AG08395 (cell line): ENCODE results near the gene AKAP10.
"Not testable (repeated sequence)": the region's sequence is repeated elsewhere in the genome, so short reads cannot be mapped to it uniquely, and the experiment has no call there.

Source experiments
- DNase-seq: peaks from one replicate; pipeline ENCODE4 v3.0.0; 2012; ENCODE audit warnings: mixed read lengths, low spot score

AKAP10 gene

DNA sequence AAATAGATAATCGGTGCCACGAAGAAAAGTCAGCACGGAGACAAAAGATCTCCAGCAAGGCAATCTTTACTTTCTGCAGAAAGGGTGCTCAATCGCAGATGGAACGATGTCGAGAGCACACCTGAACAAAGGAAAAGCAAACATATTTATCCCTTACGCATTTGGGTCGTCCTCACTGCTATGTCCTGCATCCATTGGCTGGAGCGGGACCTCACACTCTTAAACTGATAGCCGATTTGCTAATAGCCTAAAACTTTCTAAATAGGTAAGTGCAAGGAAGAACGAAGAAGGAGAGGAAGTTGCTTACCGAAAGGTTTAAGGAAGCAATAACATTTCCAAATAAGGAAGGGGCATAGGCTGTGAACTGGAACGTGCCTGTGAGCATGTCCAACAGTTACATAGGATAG, 1.2 kb upstream of the AKAP10 start:
- no peak for DNase-seq

DNA sequence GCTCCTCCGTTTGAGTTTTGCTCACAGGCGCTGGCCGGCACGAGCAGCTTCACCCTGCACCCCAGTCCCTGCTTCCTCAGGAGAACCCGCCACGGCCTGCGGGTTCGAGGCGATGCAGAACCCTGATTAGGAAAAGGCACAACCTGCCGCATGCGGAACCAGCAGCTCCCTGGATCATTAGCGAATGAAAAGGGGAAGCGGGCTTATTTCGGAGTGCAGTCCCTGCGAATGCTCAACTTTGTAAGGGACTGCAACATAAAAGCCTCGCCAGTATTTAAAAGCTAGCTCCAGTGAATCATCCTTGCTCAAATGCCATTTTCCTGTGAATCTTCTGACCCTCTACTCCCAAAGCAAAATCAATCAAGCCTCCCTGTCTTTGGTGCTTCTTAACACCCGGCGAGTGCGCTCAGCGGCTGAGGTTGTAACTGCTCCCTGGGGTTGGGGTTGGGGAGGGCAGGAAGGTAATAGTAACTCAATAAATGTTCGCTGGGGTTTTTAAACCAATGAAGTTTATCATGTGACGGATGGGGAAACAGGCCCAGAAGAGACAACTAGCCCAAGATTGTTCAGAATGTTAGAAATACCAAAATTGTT, 678 bp upstream of the AKAP10 start:
- peak; percentile 7 for DNase-seq

DNA sequence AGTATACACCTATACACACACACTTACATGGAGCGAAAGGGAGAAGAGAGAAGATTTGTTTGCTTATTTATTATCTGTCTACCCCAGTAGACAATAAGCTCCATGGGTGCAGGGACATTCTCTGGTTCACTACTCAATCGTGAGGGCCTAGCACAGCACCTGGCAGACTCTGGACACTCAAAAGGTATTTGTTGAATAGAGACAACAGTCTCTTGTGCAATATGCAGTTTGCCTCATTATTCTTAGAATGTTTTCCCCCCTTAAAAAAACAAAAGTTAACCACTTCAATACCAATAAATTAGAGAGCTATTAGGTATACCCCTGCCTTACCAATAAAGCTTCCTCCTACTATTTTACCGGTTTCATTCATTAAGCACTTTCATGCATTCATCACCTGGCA, 2.0 kb downstream of the AKAP10 start:
- DNase-seq, result no peak

DNA sequence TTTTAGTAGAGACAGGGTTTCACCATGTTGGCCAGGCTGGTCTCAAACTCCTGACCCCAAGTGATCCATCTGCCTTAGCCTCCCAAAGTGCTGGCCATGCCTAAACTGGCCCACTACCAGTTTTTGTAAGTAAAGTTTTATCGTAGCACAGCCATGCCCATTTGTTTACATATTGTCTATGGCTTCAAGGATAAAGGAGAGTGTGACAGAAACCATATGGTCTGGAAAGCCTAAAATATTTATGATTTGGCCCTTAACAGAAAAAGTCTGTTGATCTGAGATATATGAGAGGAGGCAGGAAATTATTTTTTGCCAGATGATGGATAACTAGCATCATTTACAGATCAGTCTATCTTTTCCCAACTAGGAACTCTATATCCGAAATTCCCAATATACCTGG, 4.5 kb downstream of the AKAP10 start:
- no peak for DNase-seq

DNA sequence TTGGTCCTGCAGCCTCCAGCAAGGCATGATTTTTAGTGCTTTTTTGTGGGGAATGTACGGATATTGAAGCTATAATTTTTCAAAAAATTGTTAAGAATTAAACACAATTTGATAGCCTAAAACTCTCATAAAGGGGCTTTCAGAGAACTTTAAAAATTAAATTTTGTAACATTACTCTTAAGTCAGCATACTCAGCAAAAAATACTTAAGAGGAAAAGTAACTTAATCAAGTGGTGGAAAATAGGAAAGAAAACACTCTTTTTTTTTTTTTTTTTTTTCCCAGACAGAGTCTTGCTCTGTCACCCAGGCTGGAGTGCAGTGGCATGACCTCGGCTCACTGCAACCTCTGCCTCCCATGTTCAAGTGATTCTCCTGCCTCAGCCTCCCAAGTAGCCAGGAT, 14.7 kb downstream of the AKAP10 start:
- DNase-seq, result not testable (repeated sequence)

DNA sequence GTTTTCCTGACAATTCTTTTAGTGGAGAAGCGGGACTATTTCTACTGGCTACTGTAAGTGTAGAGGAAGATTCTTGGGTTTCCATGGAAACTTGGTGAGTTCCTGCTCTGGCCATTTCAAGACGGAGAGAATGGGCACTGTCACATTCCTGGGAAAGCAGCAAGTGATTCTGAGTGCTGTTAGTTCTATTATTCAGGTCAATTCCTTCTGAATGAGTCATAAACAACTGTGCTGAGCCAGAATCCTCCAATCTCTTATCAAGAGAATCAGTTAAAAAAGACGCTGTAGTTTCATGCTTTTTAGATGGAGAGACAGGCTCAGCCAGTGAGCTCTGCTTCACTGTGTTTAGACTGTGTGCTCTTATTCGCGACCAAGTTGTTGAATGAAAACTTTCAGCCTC, 19.6 kb downstream of the AKAP10 start:
- peak; percentile 83 for DNase-seq

DNA sequence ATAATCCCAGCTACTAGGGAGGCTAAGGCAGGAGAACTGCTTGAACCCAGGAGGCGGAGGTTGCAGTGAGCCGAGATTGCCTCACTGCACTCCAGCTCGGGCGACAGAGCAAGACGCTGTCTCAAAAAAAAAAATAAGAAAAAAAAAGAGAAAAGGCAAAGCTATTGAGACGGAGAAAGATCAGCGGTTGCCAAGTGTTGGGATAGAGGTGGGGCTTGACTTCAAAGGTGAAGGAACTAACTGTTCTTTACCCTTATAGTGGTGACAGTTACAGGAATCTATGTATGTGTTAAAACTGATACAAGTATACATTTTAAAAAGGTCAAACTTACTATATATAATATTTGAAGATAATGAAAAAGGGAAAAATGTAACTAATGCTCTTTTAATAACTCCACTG, 22.5 kb downstream of the AKAP10 start:
- DNase-seq, result no peak

DNA sequence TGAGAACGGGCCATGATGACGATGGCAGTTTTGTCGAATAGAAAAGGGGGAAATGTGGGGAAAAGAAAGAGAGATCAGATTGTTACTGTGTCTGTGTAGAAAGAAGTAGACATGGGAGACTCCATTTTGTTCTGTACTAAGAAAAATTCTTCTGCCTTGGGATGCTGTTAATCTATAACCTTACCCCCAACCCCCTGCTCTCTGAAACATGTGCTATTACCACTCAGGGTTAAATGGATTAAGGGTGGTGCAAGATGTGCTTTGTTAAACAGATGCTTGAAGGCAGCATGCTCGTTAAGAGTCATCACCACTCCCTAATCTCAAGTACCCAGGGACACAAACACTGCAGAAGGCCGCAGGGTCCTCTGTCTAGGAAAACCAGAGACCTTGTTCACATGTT, 26.2 kb downstream of the AKAP10 start:
- not testable (repeated sequence) for DNase-seq

DNA sequence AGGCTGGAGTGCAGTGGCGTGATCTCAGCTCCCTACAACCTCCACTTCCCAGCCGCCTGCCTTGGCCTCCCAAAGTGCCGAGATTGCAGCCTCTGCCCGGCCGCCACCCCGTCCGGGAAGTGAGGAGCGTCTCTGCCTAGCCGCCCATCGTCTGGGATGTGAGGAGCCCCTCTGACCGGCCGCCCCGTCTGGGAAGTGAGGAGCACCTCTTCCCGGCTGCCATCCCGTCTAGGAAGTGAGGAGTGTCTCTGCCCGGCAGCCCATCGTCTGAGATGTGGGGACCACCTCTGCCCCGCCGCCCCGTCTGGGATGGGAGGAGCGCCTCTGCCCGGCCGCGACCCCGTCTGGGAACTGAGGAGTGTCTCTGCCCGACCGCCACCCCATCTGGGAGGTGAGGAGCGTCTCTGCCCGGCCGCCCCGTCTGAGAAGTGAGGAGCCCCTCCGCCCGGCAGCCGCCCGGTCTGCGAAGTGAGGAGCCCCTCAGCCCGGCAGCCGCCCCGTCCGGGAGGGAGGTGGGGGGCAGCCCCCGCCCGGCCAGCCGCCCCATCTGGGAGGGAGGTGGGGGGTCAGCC, 26.9 kb downstream of the AKAP10 start:
- not testable (repeated sequence) for DNase-seq

DNA sequence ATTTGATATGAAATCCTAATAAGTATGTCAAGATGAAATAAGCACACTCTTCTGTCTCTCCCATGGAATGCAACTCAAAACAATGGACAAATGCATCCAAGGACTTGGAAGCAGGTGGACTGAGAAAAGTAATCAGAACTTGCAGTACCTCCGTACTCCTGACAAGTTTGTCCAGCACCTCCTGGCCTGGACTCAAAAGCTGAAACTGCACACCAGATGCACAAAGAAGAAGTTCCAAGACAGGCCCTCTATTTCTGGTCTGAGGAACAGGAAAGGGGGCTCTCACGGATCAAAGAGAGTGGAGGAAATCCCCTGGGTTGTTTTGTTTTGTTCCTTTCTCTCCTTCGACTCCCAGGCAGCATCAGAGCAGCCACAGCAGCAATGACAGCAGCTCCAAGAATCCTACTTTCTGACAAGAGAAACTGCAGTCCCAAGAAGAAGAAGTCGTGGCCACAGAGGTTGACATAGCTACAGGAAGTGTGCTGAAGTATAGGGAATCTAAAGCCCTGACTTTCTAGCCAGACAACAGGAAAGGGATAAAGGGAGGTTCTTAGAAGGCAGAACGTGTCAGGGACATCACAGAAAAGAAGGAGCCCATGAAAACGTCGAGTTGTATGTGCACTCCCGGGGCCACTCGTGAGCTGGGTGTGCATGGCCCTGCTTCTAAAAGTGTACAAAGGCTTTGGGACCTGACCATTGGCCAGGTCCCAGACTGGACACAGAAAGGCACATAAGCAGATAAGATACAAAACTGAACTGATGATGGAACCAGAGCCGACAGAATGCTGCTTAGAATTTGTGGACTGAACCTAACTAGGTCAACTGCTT, 29.3 kb downstream of the AKAP10 start:
- no peak for DNase-seq

DNA sequence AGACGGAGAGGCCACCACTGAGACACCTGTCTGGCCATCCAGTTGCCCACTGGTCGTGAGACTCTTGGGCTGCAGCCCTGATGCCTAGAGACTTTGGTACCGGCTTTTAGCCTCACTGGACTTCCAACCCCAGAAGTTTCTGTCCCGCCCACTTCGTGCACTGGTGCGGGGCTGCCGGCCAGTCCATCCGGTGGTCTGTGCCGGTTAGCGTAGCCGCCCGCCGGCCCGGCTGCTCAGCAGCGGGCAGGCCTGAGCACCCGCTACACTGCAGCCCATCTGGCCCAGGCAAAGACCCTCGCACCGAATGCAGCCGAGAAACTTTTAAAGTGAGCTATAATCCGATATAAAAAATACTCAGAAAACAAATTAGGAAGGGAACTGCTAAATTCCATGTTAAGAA, 30.7 kb downstream of the AKAP10 start:
- no peak for DNase-seq

DNA sequence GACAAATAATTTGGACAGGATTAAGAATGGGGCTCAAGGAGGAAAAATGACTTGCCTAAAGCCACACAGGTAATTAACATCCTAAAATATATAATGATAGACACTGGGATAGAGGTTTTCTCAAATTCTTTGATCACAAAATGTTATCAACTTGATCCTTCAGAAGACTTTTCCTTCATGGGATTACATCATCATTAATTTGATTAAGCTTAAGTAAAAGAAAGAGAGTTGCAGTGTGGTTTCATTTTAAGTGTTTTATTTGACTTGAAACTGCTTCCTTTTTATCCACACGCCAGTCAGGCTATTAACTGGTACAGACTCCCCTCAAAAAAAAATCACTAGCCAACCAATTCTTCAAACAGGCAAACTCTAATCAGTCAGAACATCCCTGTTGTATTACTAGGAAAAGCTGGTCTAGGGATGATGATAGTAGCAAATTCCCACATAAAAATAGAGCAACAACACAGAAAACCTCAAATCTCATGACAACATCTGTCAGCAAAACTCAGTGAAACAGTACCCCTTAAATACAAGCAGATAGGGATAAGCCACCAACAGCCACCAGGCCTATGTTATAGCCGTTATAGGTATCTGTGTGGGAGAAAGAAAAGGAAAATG, 32.5 kb downstream of the AKAP10 start:
- DNase-seq, result no peak

DNA sequence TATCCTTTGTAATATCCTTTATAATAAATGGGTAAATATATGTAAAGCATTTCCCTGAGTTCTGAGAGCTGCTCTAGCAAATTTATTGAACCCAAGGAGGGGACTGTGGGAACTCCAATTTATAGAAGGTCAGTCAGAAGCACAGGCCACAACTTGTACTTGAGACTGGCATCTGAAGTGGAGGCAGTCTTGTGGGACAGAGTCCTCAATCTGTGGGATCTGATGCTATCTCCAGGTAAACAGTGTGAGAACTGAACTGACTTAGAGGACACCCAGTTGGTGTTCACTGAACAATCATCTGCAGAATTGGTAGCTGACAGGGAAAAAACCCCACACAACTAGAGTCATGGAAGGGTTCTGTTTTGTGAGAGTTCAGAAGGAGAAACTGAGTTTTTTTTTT, 34.0 kb downstream of the AKAP10 start:
- no peak for DNase-seq

DNA sequence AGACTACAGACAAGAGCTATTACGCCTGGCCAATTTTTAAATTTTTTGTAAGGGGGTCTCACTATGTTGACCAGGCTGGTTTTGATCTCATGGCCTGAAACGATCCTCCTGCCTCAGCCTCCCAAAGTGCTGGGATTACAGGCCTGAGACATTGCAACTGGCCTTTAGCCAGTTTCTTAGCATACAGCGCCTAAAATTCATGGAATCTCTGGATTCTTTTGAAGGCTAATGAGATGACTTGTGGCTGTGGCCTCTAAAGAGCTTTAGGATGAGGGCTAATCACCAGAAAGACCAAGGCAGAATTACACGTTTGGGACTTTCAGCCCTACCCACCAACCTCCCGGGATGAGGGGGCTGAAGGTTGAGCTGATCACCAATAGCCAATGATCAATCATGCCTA, 34.6 kb downstream of the AKAP10 start:
- DNase-seq, result no peak

DNA sequence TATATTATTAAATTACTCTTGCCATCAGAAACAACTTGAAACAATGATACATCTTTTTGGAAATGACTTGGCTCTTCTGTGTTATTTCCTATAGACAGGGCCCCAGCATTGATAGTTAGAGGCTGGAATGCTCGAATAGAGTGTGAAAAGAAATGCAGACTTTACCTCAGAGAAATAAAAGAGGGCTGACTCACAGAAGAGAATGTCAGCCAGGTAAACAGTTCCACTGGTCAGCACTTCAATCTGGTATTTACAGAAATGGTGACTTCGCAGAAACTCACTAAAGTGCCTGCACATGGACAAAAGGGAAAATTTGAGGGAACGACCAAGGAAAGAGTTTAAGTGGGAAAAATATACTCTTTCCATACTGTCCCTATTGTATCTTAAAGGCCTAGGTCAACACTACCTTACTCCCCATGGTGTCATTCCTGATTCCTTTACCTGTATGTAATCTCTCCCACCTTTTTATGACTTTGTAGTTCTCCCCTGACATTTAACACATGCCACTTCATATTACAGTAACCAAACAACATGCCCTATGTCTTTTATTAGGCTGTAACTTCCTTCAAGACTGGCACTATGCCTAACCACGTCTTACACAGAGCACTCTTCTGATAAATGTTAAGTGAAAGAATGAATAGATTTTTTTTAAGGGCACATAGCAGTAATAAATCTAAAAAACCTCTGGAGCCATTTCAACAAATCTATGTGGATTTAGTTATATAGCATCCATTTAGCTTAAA, 36.7 kb downstream of the AKAP10 start:
- DNase-seq, result peak; percentile 22

DNA sequence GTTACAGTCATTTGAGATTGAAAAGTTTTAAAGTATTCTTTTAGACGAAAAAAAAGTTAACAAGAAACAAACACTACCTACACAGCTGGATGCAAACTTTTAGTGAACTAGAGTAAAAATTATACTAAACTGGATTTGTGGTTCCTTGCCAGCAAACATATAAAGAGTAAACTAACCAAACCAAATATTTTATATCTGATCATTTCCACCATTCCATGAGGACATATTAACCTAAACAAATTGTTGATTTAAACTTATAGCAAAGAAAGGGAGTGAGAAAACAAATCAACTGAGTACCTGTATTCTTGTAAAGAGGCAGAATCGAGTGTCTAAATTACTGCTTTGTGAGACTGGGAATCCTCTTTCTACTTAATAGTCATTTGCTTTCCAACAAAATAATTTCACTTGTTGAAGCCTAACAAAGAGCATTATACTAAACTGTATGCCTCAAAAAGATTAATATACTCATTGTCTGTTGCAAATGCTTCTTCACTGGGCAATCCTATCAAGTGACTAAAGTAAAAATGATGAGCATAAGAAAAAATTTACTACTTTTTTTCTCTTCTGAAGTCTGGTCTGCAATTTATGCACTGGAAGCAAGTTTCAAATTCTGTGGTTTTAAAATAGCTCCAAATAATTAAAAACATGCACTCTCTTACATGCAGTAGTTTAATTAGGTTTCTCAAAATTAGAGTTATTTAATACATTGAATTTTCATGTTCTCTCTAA, 37.5 kb downstream of the AKAP10 start:
- peak; percentile 26 for DNase-seq

DNA sequence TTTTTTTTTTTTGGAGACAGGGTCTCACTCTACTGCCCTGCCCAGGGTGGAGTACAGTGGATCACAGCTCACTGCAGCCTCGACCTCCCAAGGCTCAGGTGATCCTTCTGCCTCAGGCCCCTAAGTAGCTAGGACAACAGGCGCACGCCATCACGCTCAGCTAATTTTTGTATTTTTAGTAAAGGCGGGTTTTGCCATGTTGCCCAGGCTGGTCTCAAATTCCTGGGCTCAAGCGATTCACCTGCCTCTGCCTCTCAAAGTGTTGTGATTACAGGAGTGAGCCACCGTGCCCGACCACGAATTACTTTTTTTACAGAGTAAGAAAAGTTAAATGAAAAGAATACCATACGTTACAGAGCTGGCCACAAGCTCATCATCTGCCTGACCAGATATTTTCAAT, 38.9 kb downstream of the AKAP10 start:
- no peak for DNase-seq

DNA sequence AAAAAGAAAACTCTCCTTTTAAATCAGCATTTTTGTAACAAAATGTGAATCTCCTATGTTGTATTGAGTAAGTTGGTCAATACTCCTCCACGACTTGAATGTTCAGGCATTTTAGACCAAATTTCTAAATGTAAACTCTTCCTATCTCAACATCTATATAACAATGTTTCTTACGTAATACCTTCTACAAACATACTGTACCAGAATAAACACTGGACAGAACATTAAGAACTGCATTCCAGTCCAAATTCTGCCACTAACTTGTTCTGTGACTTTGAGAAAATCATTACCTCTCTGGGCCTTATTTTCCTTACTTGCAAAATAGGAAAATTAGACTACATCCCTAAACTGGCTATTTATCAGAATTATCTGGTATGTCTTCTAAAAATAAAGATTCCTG, 40.1 kb downstream of the AKAP10 start:
- DNase-seq, result no peak

DNA sequence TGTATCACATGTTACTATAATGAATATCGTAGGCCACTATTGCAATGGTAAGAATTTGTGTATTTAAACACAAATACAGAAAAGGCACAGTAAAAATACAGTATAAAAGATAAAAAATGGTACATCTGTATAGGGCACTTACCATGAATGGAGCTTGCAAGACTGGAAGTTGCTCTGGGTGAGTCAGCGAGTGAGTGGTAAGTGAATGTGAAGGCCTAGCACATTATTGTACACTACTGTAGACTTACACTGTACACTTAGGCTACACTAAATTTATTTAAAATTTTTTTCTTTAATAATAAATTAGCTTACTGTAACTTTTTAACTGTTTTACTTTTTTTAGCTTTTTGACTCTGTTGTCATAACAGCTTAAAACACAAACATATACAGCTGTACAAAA, 42.5 kb downstream of the AKAP10 start:
- DNase-seq, result no peak

DNA sequence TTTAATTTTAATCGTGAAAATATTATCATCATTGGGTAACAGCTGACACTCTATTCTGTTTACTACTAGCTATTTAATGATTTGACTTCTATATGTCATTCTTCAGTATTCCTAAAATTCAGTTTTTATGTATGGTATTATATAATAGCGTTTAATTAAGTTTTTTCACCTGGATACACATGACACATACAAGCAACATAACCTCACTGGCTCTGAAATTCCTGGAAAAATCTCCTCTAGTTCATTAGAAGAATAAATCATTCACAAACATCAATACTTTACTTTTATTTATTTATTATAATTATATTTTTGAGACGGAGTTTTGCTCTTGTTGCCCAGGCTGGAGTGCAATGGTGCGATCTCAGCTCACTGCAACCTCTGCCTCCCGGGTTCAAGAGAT, 44.0 kb downstream of the AKAP10 start:
- no peak for DNase-seq

DNA sequence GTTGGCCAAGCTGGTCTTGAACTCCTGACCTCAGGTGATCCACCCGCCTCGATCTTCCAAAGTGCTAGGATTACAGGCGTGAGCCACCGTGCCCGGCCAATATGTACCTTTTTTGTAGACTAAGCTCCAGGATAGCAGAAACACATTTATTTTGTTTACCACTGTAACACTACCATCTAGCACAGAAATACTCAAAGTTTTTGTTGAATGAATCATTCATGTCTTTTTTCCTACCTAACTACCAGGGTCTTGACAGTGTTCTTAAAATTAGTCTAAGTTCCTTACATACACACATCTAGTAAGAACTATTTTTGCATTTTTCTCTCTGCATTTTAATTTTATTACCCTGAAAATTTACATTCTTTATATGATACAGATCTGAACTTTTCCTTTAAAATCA, 44.4 kb downstream of the AKAP10 start:
- DNase-seq, result no peak

DNA sequence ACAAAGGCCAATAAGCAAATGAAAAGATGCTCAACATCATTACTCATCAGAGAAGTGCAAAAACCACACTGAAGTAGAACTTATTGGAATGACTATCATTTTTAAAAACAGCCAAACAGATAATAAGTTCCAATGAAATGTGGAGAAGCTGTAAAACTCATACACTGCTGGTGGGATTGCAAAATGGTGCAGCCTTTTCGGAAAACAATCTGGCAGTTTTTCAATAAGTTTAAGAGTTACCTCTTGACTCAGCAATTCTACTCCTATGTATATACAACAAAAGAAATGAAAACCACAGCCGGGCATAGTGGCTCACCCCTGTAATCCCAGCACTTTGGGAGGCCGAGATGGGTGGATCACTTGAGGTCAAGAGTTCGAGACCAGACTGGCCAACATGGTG, 49.3 kb downstream of the AKAP10 start:
- DNase-seq, result no peak
